ENCODE measurements around the gene MYH10. TPM values are rescaled to one million over a fixed set of nuclear protein-coding genes. Genes with fewer than 3 reads are reported as not detected.

MYH10 gene
- total and polyA plus RNA-seq, 9 of the 15 experiments (the other 6 are each of a cell fraction or from before 2014, with no cell fraction given): 16.3 to 95.3 (median 39.7) TPM

DNA sequence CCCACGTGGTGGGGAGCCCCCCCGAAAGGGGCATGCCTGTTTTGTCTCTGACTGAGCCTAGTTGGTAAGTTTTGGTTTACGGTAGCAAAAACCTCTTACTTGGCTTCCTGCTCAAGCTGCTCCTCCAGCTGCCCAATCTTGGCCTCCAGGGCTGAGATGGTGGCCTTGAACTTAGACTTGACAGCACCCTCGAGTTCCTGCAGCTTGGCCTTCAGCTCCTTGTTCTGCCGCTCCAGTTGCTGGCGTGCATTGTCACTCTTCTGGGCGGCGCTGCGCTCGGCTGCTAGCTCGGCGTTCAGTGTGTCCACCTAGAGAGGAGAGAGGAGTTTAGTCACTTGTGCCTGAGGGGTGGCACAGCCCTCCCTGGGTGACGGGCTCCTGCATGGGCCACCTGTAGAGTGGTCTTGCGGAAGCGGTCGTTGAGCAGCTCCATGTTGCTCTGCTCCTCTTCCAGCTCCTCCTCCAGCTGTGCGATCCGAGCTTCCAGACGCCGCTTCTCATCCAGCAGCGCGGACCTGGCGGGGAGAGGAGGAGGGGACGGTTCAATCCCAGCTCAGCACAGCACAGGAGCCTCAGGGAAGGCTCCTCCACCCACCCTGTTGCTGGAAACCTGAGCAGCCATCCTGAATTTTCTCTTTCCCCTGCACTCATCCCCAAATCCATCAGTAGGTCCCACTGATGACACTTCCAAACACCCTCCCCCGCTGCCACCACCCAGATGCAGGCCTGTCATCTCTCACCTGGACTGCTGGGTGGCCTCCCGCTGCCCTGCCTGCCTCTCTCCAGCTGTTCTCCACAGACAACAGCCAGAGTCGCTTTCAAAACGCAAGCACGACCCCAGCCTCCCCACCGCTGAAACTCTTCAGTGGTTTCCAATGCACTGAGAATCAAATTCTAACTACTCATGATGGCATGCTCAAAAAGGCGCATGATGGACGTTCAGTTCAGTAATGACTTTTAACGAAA, 150.2 kb downstream of the MYH10 start:
- Histone ChIP-seq H3K27ac (ENCODE audit: extremely low read depth, low read depth, low read length) (no peak overlapping the region), H3K36me3 (ENCODE audit: control insufficient read depth, insufficient read depth, low read length) (peaks cover 98% of the 10 kb centered on the region), H3K4me3 (no peak overlapping the region), H3K9me3 (replicated peaks; ENCODE audit: control insufficient read depth, insufficient read depth, low read depth, low read length) (peaks cover 7% of the 10 kb centered on the region), H3K79me2 (ENCODE audit: control insufficient read depth, insufficient read depth, low read length) (no peaks in the 10 kb centered on the region), H3K27me3 (ENCODE audit: control insufficient read depth in 2 of 2, insufficient read depth in 2 of 2, low read length in 2 of 2) (no peaks in the 10 kb centered on the region), H3K4me2 (ENCODE audit: insufficient read depth, low read length) (no peak overlapping the region), H2AFZ (ENCODE audit: low read depth, low read length) (no peak overlapping the region), H3K4me1 (replicated peaks in 1 of 2; ENCODE audit: control insufficient read depth in 2 of 2, insufficient read depth in 2 of 2, low read length in 2 of 2) (no peaks in the 10 kb centered on the region), H4K20me1 (replicated peaks; ENCODE audit: control insufficient read depth, insufficient read depth, low read length) (no peaks in the 10 kb centered on the region), H3K9me1 (ENCODE audit: control insufficient read depth, insufficient read depth, low read length) (no peaks in the 10 kb centered on the region), H3K9ac (ENCODE audit: insufficient read depth in 1 of 2, low read depth in 2 of 2, low read length in 2 of 2) (no peak overlapping the region)
- DNase-seq (ENCODE audit: extremely low read depth in 1 of 4, low spot score in 3 of 4) (no peak), FAIRE-seq (no peak), ATAC-seq (no peak)
- 88% methylated on average over 14 of the region's 33 CpGs for WGBS (ENCODE audit: insufficient coverage, low coverage, missing lambda C conversion rate)
- intact Hi-C loops (cut with micrococcal nuclease): no loop called here
- in situ Hi-C loops (cut with MboI): no loop called here
- POLR2A ChIA-PET: no interaction called here
- CTCF ChIA-PET (ENCODE audit: low intra/inter-chr PET ratio): no interaction called here
- TF ChIP-seq POLR2G (IDR thresholded peaks at IDR 0.05; ENCODE audit: low read depth, low read length) (peak; percentile 54; the same call in 1 of the 2 replicates), SMAD1 (IDR thresholded peaks at IDR 0.05; ENCODE audit: low read depth, low read length, partially characterized antibody) (no peak)
- BruUV-seq (replicated peaks): no TSS peak

DNA sequence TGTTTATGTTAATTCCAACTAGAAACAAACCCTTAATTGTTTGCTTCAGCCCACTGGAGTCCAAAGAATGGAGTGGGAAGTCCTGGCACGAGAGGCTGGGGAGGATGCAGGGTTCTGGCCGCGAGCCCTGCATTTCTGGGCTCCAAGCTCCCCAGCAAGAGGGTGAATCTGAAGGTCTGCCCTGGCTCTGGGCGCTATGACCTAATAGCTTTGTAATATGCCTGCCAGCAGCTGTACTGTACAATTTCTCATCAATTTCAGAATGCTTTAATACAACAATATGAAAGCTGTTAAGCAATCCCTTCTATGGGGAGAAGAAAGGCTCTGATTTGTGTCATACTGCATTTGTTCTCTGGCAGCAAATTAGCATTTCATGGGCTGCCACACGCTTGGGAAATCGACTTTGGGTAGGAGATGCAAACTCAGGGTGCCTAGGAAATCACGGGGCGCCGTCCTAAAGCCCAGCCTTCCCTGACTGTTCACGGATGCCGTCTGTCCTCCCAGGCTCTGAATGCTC, 151.0 kb downstream of the MYH10 start:
- Histone ChIP-seq H3K4me2 (ENCODE audit: insufficient read depth, low read length) (no peak overlapping the region), H3K4me3 (no peak overlapping the region), H3K27ac (ENCODE audit: extremely low read depth, low read depth, low read length) (no peak overlapping the region), H3K9me3 (replicated peaks; ENCODE audit: control insufficient read depth, insufficient read depth, low read depth, low read length) (peaks cover 2% of the 10 kb centered on the region; the same call in 1 of the 2 replicates), H3K9ac (ENCODE audit: insufficient read depth in 1 of 2, low read depth in 2 of 2, low read length in 2 of 2) (no peak overlapping the region), H3K9me1 (ENCODE audit: control insufficient read depth, insufficient read depth, low read length) (no peaks in the 10 kb centered on the region), H3K36me3 (ENCODE audit: control insufficient read depth, insufficient read depth, low read length) (peaks cover 99% of the 10 kb centered on the region), H3K79me2 (ENCODE audit: control insufficient read depth, insufficient read depth, low read length) (no peaks in the 10 kb centered on the region), H3K27me3 (ENCODE audit: control insufficient read depth in 2 of 2, insufficient read depth in 2 of 2, low read length in 2 of 2) (no peaks in the 10 kb centered on the region), H3K4me1 (replicated peaks in 1 of 2; ENCODE audit: control insufficient read depth in 2 of 2, insufficient read depth in 2 of 2, low read length in 2 of 2) (no peaks in the 10 kb centered on the region), H2AFZ (ENCODE audit: low read depth, low read length) (no peak overlapping the region), H4K20me1 (replicated peaks; ENCODE audit: control insufficient read depth, insufficient read depth, low read length) (0 out of 2 replicates have a peak, but pooled peaks cover 4% of the 10 kb centered on the region)
- intact Hi-C loops (cut with micrococcal nuclease): no loop called here
- in situ Hi-C loops (cut with MboI): no loop called here
- ChIA-PET CTCF (ENCODE audit: low intra/inter-chr PET ratio) (no interaction called here), POLR2A (no interaction called here)
- ATAC-seq (no peak), FAIRE-seq (no peak), DNase-seq (ENCODE audit: extremely low read depth in 1 of 4, low spot score in 3 of 4) (no peak)
- WGBS (ENCODE audit: insufficient coverage, low coverage, missing lambda C conversion rate): 88% methylated on average over 11 of the region's 11 CpGs
- no TSS peak for BruUV-seq (replicated peaks)
- TF ChIP-seq, protein P1, sequence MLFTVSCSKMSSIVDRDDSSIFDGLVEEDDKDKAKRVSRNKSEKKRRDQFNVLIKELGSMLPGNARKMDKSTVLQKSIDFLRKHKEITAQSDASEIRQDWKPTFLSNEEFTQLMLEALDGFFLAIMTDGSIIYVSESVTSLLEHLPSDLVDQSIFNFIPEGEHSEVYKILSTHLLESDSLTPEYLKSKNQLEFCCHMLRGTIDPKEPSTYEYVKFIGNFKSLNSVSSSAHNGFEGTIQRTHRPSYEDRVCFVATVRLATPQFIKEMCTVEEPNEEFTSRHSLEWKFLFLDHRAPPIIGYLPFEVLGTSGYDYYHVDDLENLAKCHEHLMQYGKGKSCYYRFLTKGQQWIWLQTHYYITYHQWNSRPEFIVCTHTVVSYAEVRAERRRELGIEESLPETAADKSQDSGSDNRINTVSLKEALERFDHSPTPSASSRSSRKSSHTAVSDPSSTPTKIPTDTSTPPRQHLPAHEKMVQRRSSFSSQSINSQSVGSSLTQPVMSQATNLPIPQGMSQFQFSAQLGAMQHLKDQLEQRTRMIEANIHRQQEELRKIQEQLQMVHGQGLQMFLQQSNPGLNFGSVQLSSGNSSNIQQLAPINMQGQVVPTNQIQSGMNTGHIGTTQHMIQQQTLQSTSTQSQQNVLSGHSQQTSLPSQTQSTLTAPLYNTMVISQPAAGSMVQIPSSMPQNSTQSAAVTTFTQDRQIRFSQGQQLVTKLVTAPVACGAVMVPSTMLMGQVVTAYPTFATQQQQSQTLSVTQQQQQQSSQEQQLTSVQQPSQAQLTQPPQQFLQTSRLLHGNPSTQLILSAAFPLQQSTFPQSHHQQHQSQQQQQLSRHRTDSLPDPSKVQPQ (CRISPR knock-in tag; IDR thresholded peaks at IDR 0.05; ENCODE audit: borderline replicate concordance): no peak
- TF ChIP-seq, protein P2, sequence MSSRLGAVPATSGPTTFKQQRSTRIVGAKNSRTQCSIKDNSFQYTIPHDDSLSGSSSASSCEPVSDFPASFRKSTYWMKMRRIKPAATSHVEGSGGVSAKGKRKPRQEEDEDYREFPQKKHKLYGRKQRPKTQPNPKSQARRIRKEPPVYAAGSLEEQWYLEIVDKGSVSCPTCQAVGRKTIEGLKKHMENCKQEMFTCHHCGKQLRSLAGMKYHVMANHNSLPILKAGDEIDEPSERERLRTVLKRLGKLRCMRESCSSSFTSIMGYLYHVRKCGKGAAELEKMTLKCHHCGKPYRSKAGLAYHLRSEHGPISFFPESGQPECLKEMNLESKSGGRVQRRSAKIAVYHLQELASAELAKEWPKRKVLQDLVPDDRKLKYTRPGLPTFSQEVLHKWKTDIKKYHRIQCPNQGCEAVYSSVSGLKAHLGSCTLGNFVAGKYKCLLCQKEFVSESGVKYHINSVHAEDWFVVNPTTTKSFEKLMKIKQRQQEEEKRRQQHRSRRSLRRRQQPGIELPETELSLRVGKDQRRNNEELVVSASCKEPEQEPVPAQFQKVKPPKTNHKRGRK (tag; IDR thresholded peaks at IDR 0.05): no peak
- no peak for TF ChIP-seq ZNF354B (CRISPR knock-in tag; IDR thresholded peaks at IDR 0.05)
- TF ChIP-seq, protein P3, sequence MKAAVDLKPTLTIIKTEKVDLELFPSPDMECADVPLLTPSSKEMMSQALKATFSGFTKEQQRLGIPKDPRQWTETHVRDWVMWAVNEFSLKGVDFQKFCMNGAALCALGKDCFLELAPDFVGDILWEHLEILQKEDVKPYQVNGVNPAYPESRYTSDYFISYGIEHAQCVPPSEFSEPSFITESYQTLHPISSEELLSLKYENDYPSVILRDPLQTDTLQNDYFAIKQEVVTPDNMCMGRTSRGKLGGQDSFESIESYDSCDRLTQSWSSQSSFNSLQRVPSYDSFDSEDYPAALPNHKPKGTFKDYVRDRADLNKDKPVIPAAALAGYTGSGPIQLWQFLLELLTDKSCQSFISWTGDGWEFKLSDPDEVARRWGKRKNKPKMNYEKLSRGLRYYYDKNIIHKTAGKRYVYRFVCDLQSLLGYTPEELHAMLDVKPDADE (conservative IDR thresholded peaks at IDR 0.05; ENCODE audit: control insufficient read depth, low read depth, low read length): no peak
- no peak for TF ChIP-seq MCM2 (IDR thresholded peaks at IDR 0.05; ENCODE audit: low read depth)
- no peak for TF ChIP-seq FUS (optimal IDR thresholded peaks at IDR 0.05; ENCODE audit: low read depth, low read length)

Data from K562 (cell line).